H1 (cell line): ENCODE measurements around the gene IGFL3. TPM values are rescaled to one million over a fixed set of nuclear protein-coding genes. Genes with fewer than 3 reads are reported as not detected.

ENCODE experiments used
- ASH2L ChIP-seq: fragments of 200-600, 300-600 bp; sonication (generic); IDR thresholded peaks from one replicate; pipeline ENCODE4 v1.7.1; 2017; ENCODE audit warnings: low read length
- GABPA ChIP-seq: IDR thresholded peaks from 2 replicates; pipeline ENCODE4 v1.6.1; 2011; ENCODE audit warnings: mild to moderate bottlenecking, low read length, moderate library complexity, borderline replicate concordance; ENCODE audit not compliant: insufficient read depth
- polyA plus RNA-seq, 7 experiments: library from polyadenylated mRNA; depleted of rRNA in 3 of 7; stranded (reverse) in 5 of 7; unstranded in 2 of 7; fragments of >200 nt in 5 of 7; fragments of 200-250 nt in 2 of 7; gene quantifications; 1 replicate in 5 of 7; 2 replicates in 1 of 7; 4 replicates in 1 of 7; pipeline versions ENCODE4 v1.2.1 to v1.2.3, GENCODE V29; 2011 to 2013; ENCODE audit warnings: missing spikeins in 2 of 7, mixed read lengths in 2 of 7
- total RNA-seq: library from RNA; stranded (reverse); fragmentation: NEBNext Ultra II Directional; extraction: Animal tissue kit (Norgen Biotek cat#: 25700); gene quantifications from 2 replicates; pipeline ENCODE4 v1.2.1, GENCODE V29; 2021
- TF ChIP-seq, protein P1 (sequence below): fragments of 300-600 bp; sonication (generic); IDR thresholded peaks from 2 replicates; pipeline ENCODE4 v1.7.1; 2012; ENCODE audit warnings: low read length, moderate library complexity, mild to moderate bottlenecking, inconsistent platforms; ENCODE audit not compliant: insufficient replicate concordance

IGFL3 gene
- total and polyA plus RNA-seq, 2 of the 8 experiments (the other 6 are each of a cell fraction or from before 2014, with no cell fraction given): 0.12 TPM; not detected in 1

DNA sequence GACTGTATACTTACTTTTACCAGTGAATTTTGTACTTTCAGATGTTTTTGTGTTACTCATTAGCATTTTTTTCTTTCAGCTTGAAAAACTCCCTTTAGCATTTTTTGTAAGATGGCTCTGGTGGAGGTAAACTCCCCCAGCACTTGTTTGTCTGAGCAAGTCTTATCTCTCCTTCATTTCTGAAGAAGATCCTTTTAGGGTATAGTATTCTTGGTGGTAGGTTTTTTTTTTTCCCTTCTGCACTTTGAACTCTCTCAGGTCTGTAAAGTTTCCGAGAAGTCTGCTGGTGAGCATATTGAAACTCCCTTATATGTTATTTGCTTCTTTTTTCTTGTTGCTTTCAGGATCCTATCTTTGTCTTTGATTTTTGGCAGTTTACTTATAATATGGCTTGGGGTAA, 35.1 kb downstream of the IGFL3 start (continued):
- TF ChIP-seq, protein P1, sequence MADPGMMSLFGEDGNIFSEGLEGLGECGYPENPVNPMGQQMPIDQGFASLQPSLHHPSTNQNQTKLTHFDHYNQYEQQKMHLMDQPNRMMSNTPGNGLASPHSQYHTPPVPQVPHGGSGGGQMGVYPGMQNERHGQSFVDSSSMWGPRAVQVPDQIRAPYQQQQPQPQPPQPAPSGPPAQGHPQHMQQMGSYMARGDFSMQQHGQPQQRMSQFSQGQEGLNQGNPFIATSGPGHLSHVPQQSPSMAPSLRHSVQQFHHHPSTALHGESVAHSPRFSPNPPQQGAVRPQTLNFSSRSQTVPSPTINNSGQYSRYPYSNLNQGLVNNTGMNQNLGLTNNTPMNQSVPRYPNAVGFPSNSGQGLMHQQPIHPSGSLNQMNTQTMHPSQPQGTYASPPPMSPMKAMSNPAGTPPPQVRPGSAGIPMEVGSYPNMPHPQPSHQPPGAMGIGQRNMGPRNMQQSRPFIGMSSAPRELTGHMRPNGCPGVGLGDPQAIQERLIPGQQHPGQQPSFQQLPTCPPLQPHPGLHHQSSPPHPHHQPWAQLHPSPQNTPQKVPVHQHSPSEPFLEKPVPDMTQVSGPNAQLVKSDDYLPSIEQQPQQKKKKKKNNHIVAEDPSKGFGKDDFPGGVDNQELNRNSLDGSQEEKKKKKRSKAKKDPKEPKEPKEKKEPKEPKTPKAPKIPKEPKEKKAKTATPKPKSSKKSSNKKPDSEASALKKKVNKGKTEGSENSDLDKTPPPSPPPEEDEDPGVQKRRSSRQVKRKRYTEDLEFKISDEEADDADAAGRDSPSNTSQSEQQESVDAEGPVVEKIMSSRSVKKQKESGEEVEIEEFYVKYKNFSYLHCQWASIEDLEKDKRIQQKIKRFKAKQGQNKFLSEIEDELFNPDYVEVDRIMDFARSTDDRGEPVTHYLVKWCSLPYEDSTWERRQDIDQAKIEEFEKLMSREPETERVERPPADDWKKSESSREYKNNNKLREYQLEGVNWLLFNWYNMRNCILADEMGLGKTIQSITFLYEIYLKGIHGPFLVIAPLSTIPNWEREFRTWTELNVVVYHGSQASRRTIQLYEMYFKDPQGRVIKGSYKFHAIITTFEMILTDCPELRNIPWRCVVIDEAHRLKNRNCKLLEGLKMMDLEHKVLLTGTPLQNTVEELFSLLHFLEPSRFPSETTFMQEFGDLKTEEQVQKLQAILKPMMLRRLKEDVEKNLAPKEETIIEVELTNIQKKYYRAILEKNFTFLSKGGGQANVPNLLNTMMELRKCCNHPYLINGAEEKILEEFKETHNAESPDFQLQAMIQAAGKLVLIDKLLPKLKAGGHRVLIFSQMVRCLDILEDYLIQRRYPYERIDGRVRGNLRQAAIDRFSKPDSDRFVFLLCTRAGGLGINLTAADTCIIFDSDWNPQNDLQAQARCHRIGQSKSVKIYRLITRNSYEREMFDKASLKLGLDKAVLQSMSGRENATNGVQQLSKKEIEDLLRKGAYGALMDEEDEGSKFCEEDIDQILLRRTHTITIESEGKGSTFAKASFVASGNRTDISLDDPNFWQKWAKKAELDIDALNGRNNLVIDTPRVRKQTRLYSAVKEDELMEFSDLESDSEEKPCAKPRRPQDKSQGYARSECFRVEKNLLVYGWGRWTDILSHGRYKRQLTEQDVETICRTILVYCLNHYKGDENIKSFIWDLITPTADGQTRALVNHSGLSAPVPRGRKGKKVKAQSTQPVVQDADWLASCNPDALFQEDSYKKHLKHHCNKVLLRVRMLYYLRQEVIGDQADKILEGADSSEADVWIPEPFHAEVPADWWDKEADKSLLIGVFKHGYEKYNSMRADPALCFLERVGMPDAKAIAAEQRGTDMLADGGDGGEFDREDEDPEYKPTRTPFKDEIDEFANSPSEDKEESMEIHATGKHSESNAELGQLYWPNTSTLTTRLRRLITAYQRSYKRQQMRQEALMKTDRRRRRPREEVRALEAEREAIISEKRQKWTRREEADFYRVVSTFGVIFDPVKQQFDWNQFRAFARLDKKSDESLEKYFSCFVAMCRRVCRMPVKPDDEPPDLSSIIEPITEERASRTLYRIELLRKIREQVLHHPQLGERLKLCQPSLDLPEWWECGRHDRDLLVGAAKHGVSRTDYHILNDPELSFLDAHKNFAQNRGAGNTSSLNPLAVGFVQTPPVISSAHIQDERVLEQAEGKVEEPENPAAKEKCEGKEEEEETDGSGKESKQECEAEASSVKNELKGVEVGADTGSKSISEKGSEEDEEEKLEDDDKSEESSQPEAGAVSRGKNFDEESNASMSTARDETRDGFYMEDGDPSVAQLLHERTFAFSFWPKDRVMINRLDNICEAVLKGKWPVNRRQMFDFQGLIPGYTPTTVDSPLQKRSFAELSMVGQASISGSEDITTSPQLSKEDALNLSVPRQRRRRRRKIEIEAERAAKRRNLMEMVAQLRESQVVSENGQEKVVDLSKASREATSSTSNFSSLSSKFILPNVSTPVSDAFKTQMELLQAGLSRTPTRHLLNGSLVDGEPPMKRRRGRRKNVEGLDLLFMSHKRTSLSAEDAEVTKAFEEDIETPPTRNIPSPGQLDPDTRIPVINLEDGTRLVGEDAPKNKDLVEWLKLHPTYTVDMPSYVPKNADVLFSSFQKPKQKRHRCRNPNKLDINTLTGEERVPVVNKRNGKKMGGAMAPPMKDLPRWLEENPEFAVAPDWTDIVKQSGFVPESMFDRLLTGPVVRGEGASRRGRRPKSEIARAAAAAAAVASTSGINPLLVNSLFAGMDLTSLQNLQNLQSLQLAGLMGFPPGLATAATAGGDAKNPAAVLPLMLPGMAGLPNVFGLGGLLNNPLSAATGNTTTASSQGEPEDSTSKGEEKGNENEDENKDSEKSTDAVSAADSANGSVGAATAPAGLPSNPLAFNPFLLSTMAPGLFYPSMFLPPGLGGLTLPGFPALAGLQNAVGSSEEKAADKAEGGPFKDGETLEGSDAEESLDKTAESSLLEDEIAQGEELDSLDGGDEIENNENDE: no peak
- TF ChIP-seq GABPA (no peak), ASH2L (no peak)
